GM21529 (cell line): ENCODE results near the gene MS4A3.
"Not testable (repeated sequence)": the region's sequence is repeated elsewhere in the genome, so short reads cannot be mapped to it uniquely, and the experiment has no call there.

Experiments
- ATAC-seq: cut with Tn5 transposase; IDR thresholded peaks from one replicate; pipeline ENCODE4 v1.9.1; 2021; ENCODE audit not compliant: unreplicated experiment

The MS4A3 gene

GRCh38 chr11:60056349-60056969 lies at the start of gene MS4A3:
Gene MS4A3, plus strand, starts transcription at chr11:60056665. Its CDS starts 4,496 bp downstream, at chr11:60061161.
- no peak for ATAC-seq

- no peak for ATAC-seq
Measured at GRCh38 chr11:60016881-60017280, 39.6 kb upstream of the MS4A3 start, which contains the start of gene OOSP4B. Gene OOSP4B, plus strand, starts transcription at chr11:60017181.

- no peak for ATAC-seq
Measured at GRCh38 chr11:60018058-60018457, 38.4 kb upstream of the MS4A3 start.

GRCh38 chr11:60020376-60020775 lies 36.1 kb upstream of the MS4A3 start:
- ATAC-seq = not testable (repeated sequence)

GRCh38 chr11:60029015-60029632 lies 27.3 kb upstream of the MS4A3 start:
- no peak for ATAC-seq

- no peak for ATAC-seq
Measured at GRCh38 chr11:60040109-60040508, 16.4 kb upstream of the MS4A3 start, which contains the start of gene OOSP2. Gene OOSP2, plus strand, starts transcription at chr11:60040409. Its CDS starts 51 bp downstream, at chr11:60040460.

GRCh38 chr11:60050422-60050821 lies 6.0 kb upstream of the MS4A3 start:
- not testable (repeated sequence) for ATAC-seq

GRCh38 chr11:60050839-60051238 lies 5.6 kb upstream of the MS4A3 start:
- not testable (repeated sequence) for ATAC-seq

- ATAC-seq = no peak
Measured at GRCh38 chr11:60059052-60059451, 2.6 kb downstream of the MS4A3 start.

- no peak for ATAC-seq
Measured at GRCh38 chr11:60059521-60060240, 3.2 kb downstream of the MS4A3 start.

GRCh38 chr11:60064111-60064510 lies 7.6 kb downstream of the MS4A3 start:
- no peak for ATAC-seq

- no peak for ATAC-seq
Measured at GRCh38 chr11:60065801-60066200, 9.3 kb downstream of the MS4A3 start.

GRCh38 chr11:60069450-60069849 lies 13.0 kb downstream of the MS4A3 start:
- ATAC-seq = no peak

GRCh38 chr11:60071644-60072043 lies 15.2 kb downstream of the MS4A3 start:
- ATAC-seq = not testable (repeated sequence)

- ATAC-seq = no peak
Measured at GRCh38 chr11:60077216-60077817, 20.9 kb downstream of the MS4A3 start.

GRCh38 chr11:60077981-60078380 lies 21.5 kb downstream of the MS4A3 start:
- no peak for ATAC-seq

- ATAC-seq = no peak
Measured at GRCh38 chr11:60078745-60079144, 22.3 kb downstream of the MS4A3 start.

GRCh38 chr11:60080535-60080934 lies 24.1 kb downstream of the MS4A3 start:
- no peak for ATAC-seq

GRCh38 chr11:60084631-60085273 lies 28.3 kb downstream of the MS4A3 start:
- no peak for ATAC-seq

- no peak for ATAC-seq
Measured at GRCh38 chr11:60085909-60086308, 29.4 kb downstream of the MS4A3 start.

GRCh38 chr11:60087239-60087638 lies 30.8 kb downstream of the MS4A3 start:
- ATAC-seq = no peak
